Measurements from ENCODE around the gene WRNIP1.
A peak's percentile ranks its signal among the peaks of the same experiment; 100 is the strongest.

The WRNIP1 gene

DNA sequence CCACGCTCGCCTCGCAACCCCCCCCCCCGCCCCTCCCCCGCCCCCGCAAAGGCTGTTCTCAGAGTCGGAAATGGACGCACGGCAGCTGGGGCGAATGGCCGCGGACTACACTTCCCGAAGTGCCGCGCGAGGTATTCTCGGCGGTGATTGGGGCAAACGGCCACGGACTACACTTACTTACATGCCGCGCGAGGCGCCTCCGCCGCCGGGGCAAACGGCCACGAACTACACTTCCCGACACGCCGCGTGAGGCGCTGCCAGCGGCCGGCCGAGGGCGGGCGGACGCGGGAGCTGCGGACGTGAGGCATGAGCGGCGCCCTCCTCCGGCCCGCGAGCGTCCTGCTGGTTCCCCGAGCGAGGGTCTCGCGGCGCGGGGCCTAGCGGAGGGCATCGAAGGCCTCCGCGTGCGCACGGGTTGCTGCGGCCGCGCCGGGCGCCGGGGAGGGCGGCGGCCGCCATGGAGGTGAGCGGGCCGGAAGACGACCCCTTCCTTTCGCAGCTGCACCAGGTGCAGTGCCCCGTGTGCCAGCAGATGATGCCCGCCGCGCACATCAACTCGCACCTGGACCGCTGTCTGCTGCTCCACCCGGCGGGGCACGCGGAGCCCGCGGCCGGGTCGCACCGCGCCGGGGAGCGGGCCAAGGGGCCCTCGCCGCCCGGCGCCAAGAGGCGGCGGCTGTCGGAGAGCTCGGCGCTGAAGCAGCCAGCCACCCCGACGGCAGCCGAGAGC lies at the start of gene WRNIP1:
Gene WRNIP1, plus strand, starts transcription at position 228 of the 730 bp plus-strand sequence. Its CDS starts 230 bp downstream, at position 458.
- peak; percentile 93 to 95 for DNase-seq

DNA sequence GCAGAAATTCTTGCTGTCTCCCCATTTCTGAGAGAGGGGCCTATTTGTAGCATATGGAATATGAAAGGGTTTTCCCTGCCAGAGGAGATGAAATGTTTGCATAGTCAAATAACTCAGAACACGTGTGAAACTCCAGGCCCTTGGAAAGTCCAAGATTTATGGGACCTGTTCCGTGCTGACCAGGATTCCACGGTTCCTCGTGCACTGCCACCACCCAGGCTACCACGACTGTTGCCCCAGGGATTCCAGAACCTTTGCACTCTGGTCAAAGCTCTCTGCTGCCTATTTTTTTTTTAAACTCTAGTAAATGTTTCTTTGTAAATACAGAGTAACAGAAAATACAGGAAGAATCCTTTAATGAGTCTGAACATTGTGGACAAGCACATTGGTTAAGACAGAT lies 49.5 kb upstream of the WRNIP1 start:
- no peak for DNase-seq

DNA sequence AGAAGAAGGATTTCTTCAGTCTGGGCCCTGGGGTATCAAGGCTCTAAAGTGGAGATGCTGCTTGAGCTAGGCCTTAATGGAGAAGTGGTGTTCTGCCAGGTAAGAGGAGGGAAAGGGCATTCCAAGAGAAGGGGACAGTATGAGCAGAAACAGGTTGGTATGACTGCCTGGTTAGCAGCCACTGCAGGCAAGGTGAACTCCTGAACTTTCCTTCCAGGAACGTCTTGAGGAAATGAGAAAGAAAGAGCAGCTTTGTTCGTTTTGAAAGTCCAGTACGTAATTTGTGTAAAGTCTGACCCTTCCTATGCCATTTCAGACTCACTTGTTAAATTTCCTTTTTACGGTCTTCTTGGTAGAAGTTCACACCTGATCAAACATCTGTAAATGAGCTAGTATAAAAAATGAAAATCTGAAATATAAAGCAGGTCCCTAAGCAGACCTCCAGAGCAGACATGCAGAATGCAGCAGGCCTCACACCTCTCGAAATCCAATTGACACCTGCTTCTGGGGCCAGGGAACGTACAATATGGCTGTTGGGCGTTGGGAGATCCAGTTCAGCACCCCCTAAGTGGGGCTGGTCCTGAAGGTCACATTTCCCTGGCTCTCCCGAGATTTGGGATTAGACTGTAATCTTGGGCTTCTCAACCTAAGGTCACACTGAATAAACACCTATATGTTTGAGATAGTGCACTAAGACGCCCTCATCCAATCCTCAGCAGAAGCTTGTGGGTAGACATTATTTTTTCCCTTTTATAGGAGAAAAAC lies 48.1 kb upstream of the WRNIP1 start:
- no peak for DNase-seq

DNA sequence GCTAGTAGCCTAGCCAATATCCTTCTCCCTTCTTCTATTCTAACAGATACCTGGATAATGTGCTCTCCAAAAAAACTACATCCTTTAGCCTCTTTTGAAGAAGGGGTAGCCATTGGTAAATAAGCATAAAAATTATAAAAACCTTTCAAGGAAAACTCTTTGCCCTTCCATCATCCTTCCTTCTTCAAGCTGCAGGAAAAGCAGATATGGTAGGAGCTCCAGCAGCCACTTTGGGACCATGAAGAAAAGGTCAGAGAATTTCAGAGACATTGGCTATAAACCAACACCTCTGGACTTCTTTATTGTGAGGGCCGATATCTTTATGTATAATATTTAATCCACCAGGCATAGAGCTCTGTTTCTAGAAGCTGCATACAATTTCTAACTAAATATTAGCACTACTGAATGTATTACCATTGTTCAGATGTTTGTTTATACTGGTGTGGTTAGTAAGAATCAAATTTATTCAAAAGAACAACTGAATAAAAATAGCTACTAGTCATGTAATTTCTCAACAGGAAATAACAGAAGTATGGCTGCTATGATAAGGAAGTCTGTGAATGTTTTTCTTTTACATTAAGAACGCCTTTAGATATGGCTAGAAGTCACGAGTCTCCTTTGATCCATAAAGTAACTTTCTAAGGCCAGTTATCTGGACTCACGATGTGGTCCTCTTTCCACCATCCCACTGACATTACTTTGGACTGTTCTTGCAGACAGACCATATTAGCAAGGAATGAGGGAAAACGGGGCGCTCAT lies 46.7 kb upstream of the WRNIP1 start:
- DNase-seq, result no peak

DNA sequence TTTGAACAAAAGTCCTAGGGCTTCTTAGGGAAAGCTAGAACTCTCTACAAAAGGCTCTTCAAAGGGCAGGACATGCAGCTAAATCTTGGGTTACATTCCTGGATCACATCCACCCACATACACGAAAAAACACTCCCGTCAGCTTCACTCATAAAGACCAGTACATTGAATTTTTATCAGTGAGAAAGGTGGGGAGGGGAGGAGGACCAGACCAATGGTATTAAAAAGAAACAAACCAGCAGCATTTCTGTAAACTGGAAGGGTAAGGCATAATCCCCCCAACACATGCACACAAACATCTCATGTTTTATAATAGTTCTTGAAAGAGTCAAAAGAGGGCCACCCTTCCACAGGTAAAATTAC lies 46.1 kb upstream of the WRNIP1 start:
- DNase-seq, result no peak

DNA sequence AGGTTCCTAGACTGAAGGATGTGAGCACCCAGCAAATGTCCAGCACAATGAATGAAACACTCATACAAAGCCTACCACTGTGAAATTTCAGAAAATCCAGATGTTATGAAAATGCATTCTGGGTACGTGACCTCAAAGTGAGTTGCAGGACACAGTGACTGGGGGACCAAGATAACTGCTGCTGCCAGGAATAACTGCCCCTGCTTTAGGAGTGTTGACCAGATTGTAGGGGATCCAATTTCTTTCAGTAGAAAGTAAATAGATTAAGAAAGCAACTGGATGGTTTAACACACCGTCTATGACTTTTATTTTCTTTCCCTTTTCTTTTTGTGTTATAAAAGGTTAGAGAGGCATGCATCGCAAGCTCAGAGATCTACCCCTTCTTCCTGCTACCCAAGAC lies 44.0 kb upstream of the WRNIP1 start:
- no peak for DNase-seq

DNA sequence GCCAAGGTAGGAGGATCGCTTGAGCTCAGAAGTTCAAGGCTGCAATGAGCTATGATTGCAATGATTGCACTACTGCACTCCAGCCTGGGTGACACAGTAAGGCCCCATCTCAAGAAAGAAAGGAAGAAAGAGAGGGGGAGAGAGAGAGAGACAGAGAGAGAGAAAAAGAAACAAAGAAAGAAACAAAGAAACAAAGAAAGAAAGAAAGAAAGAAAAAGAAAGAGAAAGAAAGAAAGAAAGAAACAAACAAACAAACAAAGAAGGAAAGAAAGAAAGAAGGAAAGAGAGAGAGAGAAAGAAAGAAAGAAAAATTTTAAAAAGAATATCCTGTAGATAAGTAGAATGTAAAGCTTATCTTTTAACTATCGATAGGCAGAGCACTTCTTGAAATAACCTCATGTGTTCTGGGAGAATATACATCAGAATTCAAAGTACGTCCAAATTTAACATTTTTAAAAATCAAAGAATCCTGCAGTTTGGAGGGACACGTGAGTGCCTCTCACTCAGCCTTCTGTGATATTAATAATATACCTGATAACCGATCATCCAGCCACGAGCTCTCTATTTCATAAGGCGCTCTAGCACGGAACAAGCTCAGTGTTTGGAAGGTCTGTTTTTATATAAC lies 39.7 kb upstream of the WRNIP1 start:
- DNase-seq, result no peak

DNA sequence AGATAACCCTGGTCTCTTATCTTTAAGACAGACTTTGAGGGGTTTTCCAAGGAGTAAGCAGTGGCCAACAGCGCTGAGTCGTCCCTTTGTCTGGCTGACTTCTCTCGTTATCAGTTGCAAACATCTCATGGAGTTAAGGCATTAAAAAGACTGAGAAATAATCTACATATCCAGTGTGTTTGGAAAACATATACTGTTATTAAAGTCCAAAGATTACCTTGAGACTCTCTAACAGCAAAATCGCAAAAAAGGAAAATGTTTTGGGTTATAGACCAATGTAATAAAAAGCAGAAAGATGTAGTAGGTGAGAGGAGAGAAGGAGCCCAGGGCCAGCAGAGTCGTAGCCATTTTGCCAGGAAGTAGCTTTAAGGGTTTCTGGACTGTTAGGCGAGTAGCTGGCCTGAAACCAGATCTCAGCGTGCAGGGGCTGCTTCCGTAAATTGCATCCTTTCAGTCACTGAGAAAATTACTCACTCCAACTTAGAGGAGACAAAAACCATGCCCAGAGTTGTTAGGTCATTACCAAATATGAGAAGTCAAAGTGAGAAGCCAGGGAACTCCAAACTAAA lies 39.1 kb upstream of the WRNIP1 start:
- DNase-seq, result no peak

DNA sequence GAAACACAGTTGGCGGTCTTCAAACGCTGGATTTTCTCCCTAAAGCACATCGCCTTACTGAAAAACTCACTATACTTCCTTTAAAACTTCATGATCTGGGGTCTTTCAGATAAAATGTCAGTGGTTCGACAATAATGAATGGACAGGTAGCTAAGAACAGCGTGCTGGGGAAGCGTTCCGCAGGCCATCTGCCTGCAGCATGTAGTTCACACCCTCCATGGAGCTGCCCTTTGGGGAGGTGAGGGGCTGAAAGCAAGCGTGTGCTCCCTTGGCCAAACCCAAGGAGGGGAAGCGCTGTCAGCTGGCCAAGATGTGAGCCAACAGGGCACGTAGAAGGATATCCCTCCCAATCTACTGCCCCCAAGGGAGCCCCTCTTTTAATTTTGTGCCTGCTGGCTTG lies 35.3 kb upstream of the WRNIP1 start:
- DNase-seq, result no peak

DNA sequence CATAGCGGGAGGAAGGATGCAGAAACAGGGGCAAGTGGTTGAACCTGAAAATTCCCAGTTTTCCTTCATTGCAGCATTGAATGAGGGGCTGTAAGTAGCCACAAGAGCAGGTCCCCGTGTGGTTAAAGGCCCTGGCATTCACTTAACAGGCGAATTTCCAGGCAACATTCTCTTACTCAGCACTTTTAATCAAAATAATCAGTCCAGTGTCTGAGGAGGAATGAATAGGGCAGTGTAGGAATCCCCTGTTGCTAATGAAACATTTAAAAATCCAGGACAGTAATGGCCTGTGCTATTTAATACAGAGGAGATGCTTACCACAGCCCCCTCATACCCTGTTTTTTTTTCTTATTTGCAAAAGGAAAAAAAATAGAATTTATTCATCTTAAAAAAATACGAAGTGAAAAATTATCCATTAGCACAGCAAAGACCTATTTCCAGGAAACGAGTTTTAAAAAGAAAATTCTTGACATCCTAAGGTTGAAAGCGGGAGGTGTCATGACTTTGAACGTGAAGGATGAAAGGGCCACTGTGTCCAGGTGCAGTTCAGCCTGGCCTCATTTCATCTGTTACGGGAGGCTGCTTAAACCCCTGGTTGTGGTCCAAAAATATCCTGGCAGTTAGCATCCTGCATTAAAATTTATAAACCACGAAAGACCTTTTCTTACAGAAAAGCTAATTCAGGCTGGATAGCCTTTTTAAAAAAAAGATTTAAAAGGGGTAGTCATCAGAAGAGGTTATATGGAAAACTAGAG lies 34.7 kb upstream of the WRNIP1 start:
- no peak for DNase-seq

DNA sequence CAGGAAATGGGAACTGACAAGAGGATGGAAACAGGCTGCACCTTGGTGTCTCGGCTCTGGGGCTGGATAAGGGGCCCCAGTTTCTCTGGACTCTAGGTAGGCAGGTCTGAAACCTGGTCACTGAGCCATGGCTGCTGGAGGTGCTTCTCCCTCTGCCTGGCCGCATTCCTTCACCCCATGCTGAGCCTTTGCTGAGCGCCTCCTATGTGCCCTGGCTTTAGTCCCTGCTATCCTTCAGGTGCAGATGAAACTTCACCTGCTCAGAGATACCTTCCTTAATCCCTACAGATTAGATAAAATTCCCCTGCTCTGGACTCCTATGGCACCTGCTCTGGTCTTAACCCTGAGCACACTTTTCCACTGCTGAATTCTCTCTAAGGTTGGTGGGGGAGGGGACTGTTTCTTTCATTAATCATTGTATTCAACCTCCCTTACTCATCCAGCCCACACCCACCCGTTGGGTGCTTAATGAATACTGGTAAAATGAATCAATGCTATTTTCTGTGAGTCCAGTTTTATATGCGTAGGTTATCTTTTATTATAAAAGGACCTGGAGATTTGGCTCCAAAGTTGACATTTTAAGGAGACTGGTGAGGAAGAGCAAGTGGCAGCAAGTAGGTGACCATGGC lies 33.8 kb upstream of the WRNIP1 start:
- DNase-seq, result peak in 1 of 2 experiments; percentile 8

DNA sequence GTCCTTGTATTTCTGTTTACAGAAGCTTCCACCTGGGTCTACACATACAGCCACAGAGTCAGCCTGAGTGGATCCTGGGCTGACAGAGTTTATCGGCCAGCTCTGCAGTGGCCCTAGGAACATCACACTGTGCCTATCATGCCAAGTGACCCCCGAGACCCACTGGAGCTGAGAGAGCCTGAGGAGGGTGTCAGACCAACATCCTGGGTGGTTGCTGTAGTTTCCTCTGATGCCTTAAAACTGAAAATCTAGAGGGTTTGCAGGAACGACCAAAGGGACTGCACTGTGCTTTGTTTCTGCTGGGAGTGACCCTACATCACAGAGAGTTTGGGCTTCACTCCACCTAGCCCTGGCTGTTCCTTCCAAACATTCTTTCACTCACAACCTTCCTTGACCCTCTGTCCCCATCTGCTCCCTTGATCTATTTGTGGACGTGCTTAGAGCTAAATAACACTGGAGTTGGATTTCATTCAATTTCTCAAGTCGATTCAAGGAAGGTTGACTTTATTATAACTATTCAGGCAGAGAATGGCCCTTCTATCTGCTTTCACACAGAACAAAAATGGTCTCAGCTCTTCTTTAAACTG lies 32.6 kb upstream of the WRNIP1 start:
- no peak for DNase-seq

DNA sequence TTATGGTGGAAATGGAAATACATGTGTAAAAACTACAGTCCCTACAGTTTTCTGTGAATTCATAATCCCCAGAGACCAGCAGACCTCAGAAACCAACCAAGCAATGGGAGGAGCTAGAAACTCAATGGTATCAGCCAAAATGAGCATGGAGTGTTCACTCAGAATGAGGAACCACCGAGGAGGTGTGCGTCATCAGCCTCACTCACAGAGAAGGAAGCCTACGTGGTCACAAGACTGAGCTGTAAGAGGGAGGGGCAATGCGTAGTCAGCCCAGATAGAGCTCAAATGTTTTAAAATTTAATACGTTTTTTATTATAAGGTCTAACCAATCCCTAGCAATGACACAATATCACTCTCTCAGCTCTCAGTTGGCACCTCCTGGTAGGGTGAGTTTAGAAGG lies 31.9 kb upstream of the WRNIP1 start:
- peak; percentile 45 to 62 for DNase-seq

DNA sequence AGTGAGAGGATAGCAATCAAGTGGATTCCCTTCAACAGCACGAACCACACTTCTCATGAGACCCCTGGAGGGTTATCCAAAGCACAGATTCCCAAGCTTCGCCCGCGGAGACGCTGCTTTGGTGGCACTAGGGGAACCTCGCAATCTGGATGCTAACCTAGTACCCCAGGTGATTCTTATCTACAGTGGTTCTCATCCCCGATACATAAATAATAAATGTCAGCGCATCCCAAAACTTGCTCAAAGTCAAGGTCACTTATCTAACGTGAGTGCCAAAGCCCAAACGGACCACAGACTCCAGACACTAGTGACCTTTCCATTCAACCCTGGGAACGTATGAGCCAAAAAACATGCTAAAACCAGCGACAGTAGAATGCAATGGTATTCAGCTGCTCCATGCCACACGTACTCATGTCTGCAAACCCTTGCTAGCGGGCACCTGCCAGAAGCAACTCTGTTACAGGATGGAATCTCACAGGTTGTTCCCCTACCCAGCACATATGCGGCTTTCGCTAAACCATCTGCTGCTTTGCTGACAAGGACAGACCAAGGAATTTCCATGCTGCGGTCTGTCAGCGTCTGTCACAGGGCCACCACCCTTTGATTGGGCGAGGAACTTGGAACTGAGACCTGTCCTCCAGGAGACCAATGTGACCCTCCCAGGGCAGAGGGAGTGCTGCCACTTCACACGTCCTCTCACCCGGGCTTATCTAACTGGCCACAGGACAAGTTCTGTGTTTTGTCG lies 31.3 kb upstream of the WRNIP1 start:
- no peak for DNase-seq

DNA sequence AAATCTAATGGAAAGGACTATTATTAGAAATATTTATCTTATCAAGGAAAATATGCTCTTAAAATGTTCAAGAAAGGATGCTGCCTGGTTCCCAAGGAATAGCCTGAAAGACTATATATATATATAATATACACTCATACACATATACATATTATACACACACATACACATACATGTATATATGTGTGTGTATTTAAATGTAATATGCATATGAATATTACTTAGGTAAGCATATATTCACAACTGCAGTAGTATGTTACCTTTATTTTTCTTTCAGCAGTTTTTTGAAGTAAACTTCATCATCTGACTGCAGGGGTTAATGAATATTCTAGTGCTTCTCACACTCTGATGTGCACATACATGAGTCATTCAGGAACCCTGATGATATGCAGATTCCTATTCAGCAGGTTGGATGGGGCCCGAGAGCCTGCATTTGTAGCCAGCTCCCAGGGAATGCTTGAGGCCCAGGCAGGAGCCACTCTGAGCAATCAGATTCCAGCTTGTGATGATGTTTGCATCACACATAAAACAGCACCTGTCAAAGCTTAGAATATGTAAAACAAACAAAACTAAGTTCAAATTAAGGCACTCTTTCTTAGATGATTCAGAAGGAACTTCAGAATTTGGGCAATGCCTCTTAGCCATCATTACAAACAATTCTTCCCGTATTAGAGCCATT lies 30.6 kb upstream of the WRNIP1 start:
- no peak for DNase-seq

DNA sequence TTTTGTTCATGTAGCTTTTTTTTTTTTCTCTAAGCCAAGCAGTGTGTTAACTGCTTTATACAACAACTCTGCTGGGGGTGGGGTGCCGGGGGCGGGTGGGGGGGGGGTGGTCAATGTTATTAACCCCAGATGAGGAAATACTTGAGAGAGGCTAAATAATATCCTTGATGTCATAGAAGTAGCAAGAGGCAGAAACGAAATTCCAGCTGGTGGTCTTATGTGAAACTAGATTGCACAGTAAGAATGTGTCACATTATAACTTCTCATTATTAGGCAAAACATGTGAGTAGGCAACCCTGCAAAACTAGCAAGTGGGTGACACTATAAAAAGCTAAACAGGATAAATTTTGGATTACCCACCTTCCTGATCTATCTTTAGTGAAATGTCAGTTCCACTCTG lies 27.3 kb upstream of the WRNIP1 start:
- DNase-seq, result no peak

DNA sequence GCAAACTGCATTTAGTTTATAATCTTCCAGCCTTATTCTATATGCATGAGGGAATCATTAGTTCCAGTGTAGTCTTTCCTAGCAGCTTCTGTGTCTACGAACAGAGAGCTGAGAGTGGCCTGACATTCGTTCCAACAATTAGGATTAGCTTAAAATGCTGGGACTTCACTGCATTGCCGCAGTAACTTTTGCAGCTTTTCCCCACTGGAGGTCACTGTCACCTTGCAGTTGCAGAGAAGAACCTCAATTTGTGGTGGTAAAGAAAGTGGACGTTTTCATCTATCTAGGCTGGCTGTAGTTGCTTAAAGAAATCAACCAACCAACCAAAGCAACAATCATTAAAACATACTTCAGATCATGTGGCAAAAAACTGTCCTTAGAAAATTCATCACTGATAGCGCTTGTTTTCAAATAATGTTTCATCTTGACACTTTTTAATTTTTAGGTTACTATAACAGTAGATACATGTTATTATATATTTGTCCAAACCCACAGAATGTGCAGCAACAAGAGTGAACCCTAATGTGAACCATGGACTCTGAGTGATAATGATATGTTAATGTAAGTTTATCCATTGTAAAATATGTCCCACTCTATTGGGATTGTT lies 26.7 kb upstream of the WRNIP1 start:
- peak; percentile 43 to 53 for DNase-seq

DNA sequence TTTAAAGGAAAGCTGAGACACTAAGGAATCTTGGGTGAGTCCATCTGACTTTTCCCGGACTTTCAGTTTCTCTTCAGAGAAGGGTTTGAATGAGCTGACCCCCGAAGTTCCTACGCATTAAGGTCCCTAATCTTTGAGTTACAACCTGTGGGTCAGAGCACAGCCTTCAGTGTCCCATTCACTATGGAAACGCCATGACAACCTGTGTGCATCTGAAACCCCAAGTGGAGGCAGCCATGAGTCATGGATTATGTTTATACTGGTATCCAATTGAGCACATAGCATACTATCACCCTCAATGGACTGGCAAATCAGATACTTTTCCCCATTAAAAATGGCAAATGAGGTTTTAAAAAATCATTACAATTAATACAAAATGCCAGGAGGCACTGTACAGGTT lies 25.9 kb upstream of the WRNIP1 start:
- peak in 1 of 2 experiments; percentile 10 for DNase-seq

DNA sequence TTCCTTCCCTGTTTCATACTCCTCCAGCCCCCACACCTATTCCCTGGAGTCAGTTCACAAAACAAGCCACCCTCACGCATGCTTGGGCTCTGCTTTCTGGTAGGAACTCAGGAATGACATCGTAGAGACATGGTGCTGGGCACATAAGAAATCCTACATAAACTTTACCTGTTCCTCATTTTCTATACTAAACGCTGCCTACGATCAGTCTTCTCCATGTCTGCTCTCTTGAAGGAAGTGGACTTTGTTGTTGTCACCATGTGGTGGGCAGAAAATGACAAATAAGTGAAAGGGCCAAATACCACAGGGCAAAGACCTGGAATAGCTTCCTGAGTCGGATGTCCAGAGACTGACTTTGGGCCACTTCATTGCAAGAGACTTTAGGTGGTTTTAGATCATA lies 24.6 kb upstream of the WRNIP1 start:
- DNase-seq, result no peak

Data from activated CD4-positive, alpha-beta T cell treated with anti-CD3 and anti-CD28 coated beads, Interleukin-2, amount 50 U/mL, for 48 hours (primary cell).